ENCODE results near the gene AATK. TPM values are rescaled to one million over a fixed set of nuclear protein-coding genes. Genes with fewer than 3 reads are reported as not detected.

AATK gene
- total and polyA plus RNA-seq, 2 of the 13 experiments (the other 11 are each of a cell fraction or from before 2014, with no cell fraction given) = 2.9 to 8.4 TPM

DNA sequence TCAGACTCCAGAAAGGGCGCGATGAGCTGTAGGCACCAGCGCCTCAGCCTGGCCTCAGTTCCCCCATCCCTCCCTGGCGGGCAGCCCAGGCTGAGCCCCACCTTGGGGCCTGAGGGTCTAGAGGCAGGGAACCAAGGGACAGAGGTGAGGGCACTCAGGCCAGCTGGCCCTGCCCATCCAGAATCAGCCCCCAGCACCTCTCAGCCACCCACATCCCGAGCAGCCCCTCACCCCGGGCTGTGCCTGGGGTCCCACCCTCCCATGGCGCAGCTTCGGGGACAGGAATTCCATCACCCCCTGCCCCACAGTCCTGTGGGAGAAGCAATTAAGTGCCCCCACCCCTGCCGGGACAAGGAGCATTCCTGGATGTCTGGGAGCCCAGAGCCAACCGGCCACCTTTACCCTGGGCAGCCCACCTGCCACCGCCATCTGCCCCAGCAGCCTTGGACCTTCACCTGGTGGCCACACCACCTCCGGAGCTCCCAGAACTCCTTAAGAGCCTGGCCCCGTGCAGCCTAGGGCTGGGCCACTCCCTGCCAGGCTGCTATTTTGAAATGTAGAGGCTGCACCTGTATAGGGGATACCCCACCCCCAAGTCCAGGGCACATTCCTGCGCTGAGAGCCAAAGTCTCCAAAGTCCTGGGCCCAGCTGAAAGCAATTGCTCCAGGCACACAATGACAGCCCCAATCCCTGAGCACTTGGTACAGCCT lies 34.4 kb downstream of the AATK start (continued):
- TF ChIP-seq, protein P1, sequence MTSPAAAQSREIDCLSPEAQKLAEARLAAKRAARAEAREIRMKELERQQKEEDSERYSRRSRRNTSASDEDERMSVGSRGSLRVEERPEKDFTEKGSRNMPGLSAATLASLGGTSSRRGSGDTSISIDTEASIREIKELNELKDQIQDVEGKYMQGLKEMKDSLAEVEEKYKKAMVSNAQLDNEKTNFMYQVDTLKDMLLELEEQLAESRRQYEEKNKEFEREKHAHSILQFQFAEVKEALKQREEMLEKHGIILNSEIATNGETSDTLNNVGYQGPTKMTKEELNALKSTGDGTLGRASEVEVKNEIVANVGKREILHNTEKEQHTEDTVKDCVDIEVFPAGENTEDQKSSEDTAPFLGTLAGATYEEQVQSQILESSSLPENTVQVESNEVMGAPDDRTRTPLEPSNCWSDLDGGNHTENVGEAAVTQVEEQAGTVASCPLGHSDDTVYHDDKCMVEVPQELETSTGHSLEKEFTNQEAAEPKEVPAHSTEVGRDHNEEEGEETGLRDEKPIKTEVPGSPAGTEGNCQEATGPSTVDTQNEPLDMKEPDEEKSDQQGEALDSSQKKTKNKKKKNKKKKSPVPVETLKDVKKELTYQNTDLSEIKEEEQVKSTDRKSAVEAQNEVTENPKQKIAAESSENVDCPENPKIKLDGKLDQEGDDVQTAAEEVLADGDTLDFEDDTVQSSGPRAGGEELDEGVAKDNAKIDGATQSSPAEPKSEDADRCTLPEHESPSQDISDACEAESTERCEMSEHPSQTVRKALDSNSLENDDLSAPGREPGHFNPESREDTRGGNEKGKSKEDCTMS (CRISPR knock-in tag; conservative IDR thresholded peaks at IDR 0.05) = no peak
- no peak for TF ChIP-seq SALL2 (CRISPR knock-in tag; IDR thresholded peaks at IDR 0.05)
- TF ChIP-seq RFX5 (IDR thresholded peaks at IDR 0.05; ENCODE audit: low read depth, low read length) = no peak
- TF ChIP-seq, protein P2, sequence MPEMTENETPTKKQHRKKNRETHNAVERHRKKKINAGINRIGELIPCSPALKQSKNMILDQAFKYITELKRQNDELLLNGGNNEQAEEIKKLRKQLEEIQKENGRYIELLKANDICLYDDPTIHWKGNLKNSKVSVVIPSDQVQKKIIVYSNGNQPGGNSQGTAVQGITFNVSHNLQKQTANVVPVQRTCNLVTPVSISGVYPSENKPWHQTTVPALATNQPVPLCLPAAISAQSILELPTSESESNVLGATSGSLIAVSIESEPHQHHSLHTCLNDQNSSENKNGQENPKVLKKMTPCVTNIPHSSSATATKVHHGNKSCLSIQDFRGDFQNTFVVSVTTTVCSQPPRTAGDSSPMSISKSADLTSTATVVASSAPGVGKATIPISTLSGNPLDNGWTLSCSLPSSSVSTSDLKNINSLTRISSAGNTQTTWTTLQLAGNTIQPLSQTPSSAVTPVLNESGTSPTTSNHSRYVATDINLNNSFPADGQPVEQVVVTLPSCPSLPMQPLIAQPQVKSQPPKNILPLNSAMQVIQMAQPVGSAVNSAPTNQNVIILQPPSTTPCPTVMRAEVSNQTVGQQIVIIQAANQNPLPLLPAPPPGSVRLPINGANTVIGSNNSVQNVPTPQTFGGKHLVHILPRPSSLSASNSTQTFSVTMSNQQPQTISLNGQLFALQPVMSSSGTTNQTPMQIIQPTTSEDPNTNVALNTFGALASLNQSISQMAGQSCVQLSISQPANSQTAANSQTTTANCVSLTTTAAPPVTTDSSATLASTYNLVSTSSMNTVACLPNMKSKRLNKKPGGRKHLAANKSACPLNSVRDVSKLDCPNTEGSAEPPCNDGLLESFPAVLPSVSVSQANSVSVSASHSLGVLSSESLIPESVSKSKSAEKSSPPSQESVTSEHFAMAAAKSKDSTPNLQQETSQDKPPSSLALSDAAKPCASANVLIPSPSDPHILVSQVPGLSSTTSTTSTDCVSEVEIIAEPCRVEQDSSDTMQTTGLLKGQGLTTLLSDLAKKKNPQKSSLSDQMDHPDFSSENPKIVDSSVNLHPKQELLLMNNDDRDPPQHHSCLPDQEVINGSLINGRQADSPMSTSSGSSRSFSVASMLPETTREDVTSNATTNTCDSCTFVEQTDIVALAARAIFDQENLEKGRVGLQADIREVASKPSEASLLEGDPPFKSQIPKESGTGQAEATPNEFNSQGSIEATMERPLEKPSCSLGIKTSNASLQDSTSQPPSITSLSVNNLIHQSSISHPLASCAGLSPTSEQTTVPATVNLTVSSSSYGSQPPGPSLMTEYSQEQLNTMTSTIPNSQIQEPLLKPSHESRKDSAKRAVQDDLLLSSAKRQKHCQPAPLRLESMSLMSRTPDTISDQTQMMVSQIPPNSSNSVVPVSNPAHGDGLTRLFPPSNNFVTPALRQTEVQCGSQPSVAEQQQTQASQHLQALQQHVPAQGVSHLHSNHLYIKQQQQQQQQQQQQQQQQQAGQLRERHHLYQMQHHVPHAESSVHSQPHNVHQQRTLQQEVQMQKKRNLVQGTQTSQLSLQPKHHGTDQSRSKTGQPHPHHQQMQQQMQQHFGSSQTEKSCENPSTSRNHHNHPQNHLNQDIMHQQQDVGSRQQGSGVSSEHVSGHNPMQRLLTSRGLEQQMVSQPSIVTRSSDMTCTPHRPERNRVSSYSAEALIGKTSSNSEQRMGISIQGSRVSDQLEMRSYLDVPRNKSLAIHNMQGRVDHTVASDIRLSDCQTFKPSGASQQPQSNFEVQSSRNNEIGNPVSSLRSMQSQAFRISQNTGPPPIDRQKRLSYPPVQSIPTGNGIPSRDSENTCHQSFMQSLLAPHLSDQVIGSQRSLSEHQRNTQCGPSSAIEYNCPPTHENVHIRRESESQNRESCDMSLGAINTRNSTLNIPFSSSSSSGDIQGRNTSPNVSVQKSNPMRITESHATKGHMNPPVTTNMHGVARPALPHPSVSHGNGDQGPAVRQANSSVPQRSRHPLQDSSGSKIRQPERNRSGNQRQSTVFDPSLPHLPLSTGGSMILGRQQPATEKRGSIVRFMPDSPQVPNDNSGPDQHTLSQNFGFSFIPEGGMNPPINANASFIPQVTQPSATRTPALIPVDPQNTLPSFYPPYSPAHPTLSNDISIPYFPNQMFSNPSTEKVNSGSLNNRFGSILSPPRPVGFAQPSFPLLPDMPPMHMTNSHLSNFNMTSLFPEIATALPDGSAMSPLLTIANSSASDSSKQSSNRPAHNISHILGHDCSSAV (CRISPR knock-in tag; IDR thresholded peaks at IDR 0.05; ENCODE audit: borderline replicate concordance) = no peak
- TF ChIP-seq YEATS2 (CRISPR knock-in tag; IDR thresholded peaks at IDR 0.05; ENCODE audit: borderline replicate concordance) = no peak
- TF ChIP-seq ZNF441 (CRISPR knock-in tag; IDR thresholded peaks at IDR 0.05; ENCODE audit: borderline replicate concordance) = no peak
- no peak for TF ChIP-seq ZNF546 (CRISPR knock-in tag; conservative IDR thresholded peaks at IDR 0.05)
- TF ChIP-seq, protein P3, sequence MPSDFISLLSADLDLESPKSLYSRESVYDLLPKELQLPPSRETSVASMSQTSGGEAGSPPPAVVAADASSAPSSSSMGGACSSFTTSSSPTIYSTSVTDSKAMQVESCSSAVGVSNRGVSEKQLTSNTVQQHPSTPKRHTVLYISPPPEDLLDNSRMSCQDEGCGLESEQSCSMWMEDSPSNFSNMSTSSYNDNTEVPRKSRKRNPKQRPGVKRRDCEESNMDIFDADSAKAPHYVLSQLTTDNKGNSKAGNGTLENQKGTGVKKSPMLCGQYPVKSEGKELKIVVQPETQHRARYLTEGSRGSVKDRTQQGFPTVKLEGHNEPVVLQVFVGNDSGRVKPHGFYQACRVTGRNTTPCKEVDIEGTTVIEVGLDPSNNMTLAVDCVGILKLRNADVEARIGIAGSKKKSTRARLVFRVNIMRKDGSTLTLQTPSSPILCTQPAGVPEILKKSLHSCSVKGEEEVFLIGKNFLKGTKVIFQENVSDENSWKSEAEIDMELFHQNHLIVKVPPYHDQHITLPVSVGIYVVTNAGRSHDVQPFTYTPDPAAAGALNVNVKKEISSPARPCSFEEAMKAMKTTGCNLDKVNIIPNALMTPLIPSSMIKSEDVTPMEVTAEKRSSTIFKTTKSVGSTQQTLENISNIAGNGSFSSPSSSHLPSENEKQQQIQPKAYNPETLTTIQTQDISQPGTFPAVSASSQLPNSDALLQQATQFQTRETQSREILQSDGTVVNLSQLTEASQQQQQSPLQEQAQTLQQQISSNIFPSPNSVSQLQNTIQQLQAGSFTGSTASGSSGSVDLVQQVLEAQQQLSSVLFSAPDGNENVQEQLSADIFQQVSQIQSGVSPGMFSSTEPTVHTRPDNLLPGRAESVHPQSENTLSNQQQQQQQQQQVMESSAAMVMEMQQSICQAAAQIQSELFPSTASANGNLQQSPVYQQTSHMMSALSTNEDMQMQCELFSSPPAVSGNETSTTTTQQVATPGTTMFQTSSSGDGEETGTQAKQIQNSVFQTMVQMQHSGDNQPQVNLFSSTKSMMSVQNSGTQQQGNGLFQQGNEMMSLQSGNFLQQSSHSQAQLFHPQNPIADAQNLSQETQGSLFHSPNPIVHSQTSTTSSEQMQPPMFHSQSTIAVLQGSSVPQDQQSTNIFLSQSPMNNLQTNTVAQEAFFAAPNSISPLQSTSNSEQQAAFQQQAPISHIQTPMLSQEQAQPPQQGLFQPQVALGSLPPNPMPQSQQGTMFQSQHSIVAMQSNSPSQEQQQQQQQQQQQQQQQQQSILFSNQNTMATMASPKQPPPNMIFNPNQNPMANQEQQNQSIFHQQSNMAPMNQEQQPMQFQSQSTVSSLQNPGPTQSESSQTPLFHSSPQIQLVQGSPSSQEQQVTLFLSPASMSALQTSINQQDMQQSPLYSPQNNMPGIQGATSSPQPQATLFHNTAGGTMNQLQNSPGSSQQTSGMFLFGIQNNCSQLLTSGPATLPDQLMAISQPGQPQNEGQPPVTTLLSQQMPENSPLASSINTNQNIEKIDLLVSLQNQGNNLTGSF (CRISPR knock-in tag; IDR thresholded peaks at IDR 0.05) = no peak
- TF ChIP-seq, protein P4, sequence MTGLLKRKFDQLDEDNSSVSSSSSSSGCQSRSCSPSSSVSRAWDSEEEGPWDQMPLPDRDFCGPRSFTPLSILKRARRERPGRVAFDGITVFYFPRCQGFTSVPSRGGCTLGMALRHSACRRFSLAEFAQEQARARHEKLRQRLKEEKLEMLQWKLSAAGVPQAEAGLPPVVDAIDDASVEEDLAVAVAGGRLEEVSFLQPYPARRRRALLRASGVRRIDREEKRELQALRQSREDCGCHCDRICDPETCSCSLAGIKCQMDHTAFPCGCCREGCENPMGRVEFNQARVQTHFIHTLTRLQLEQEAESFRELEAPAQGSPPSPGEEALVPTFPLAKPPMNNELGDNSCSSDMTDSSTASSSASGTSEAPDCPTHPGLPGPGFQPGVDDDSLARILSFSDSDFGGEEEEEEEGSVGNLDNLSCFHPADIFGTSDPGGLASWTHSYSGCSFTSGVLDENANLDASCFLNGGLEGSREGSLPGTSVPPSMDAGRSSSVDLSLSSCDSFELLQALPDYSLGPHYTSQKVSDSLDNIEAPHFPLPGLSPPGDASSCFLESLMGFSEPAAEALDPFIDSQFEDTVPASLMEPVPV (CRISPR knock-in tag; IDR thresholded peaks at IDR 0.05) = no peak

All from HepG2 (cell line).